ENCODE results near the gene XK. TPM values are rescaled to one million over a fixed set of nuclear protein-coding genes. Genes with fewer than 3 reads are reported as not detected.

Gene XK
- total and polyA plus RNA-seq, 2 donors (not counting 1 experiment from before 2014, with no cell fraction given) = 0.15 to 0.30 TPM

- Histone ChIP-seq H3K9me3 (ENCODE audit: control extremely low read depth in 1 of 3, control insufficient read depth in 2 of 3, insufficient read depth in 1 of 3, low read length in 2 of 3) (no peaks in the 10 kb centered on the region), H3K79me2 (ENCODE audit: control insufficient read depth, insufficient read depth, low read length) (no peaks in the 10 kb centered on the region), H3K4me3 (ENCODE audit: control extremely low read depth in 1 of 5, extremely low read depth in 1 of 5, insufficient read depth in 1 of 5, low read depth in 2 of 5, low read length in 4 of 5) (no peak overlapping the region), H4K20me1 (ENCODE audit: control insufficient read depth, insufficient read depth, low read length, poor library complexity, severe bottlenecking) (no peaks in the 10 kb centered on the region), H3K27me3 (replicated peaks in 1 of 4; ENCODE audit: control extremely low read depth in 1 of 4, control insufficient read depth in 3 of 4, insufficient read depth in 4 of 4, low read length in 3 of 4) (no peaks in the 10 kb centered on the region), H3K9ac (ENCODE audit: low read length) (no peak overlapping the region), H3K4me1 (ENCODE audit: control insufficient read depth in 2 of 2, insufficient read depth in 2 of 2, low read length in 2 of 2) (no peaks in the 10 kb centered on the region), H3K4me2 (replicated peaks; ENCODE audit: low read depth, low read length, poor library complexity, severe bottlenecking) (no peak overlapping the region), H3K36me3 (replicated peaks in 1 of 2; ENCODE audit: control extremely low read depth in 1 of 2, control insufficient read depth in 1 of 2, extremely low read depth in 1 of 2, insufficient read depth in 2 of 2, low read length in 1 of 2) (no peaks in the 10 kb centered on the region), H3K27ac (ENCODE audit: low read length in 2 of 2) (no peak overlapping the region), H2AFZ (ENCODE audit: insufficient read depth, low read depth, low read length, poor library complexity, severe bottlenecking) (no peak overlapping the region)
- CTCF ChIA-PET = no interaction called here
- Mint-ChIP-seq H3K27me3 (no peaks in the 10 kb centered on the region), H3K27ac (no peak overlapping the region), H3K4me1 (no peaks in the 10 kb centered on the region), H3K9me3 (ENCODE audit: insufficient read depth) (no peaks in the 10 kb centered on the region), H3K4me3 (no peak overlapping the region)
- POLR2A ChIA-PET = interaction anchor here (0.7 kb wide), 1 partner anchor 33 kb away, joined by 10 read pairs; no protein-coding TSS in a partner anchor
- DNase-seq (no peak), ATAC-seq (ENCODE audit: low read depth) (no peak)
- no peak for TF ChIP-seq EZH2 (IDR thresholded peaks at IDR 0.05; ENCODE audit: borderline replicate concordance, insufficient read depth, low read depth, low read length, poor library complexity, severe bottlenecking)
- no peak for TF ChIP-seq CTCF (IDR thresholded peaks at IDR 0.05)
- no CpG with 5 or more reads among the region's 3 CpGs for WGBS (ENCODE audit: insufficient coverage)
- intact Hi-C loops (cut with micrococcal nuclease) = no loop called here
These were observed 7.3 kb downstream of the XK start for GRCh38 chrX:37692918-37693317.

GRCh38 chrX:37697169-37697760 is 11.7 kb downstream of the XK start:
- POLR2A ChIA-PET = no interaction called here
- no peak for ATAC-seq (ENCODE audit: low read depth)
- Mint-ChIP-seq H3K4me1 (no peaks in the 10 kb centered on the region), H3K4me3 (no peak overlapping the region), H3K9me3 (ENCODE audit: insufficient read depth) (no peaks in the 10 kb centered on the region), H3K27ac (no peak overlapping the region), H3K27me3 (no peaks in the 10 kb centered on the region)
- H3K4me1 ChIP-seq (ENCODE audit: control insufficient read depth in 2 of 2, insufficient read depth in 2 of 2, low read length in 2 of 2) = no peaks in the 10 kb centered on the region
- no peaks in the 10 kb centered on the region for H3K79me2 ChIP-seq (ENCODE audit: control insufficient read depth, insufficient read depth, low read length)
- no CpG with 5 or more reads among the region's 1 CpG for WGBS (ENCODE audit: insufficient coverage)
- no peak overlapping the region for H3K4me3 ChIP-seq (ENCODE audit: control extremely low read depth in 1 of 5, extremely low read depth in 1 of 5, insufficient read depth in 1 of 5, low read depth in 2 of 5, low read length in 4 of 5)
- no peak overlapping the region for H3K4me2 ChIP-seq (replicated peaks; ENCODE audit: low read depth, low read length, poor library complexity, severe bottlenecking)
- no peak overlapping the region for H2AFZ ChIP-seq (ENCODE audit: insufficient read depth, low read depth, low read length, poor library complexity, severe bottlenecking)
- H3K9ac ChIP-seq (ENCODE audit: low read length) = no peak overlapping the region
- H3K27ac ChIP-seq (ENCODE audit: low read length in 2 of 2) = no peak overlapping the region
- no peaks in the 10 kb centered on the region for H3K9me3 ChIP-seq (ENCODE audit: control extremely low read depth in 1 of 3, control insufficient read depth in 2 of 3, insufficient read depth in 1 of 3, low read length in 2 of 3)
- H3K27me3 ChIP-seq (replicated peaks in 1 of 4; ENCODE audit: control extremely low read depth in 1 of 4, control insufficient read depth in 3 of 4, insufficient read depth in 4 of 4, low read length in 3 of 4) = no peaks in the 10 kb centered on the region
- intact Hi-C loops (cut with micrococcal nuclease) = no loop called here
- DNase-seq = no peak
- no peaks in the 10 kb centered on the region for H4K20me1 ChIP-seq (ENCODE audit: control insufficient read depth, insufficient read depth, low read length, poor library complexity, severe bottlenecking)
- TF ChIP-seq EZH2 (IDR thresholded peaks at IDR 0.05; ENCODE audit: borderline replicate concordance, insufficient read depth, low read depth, low read length, poor library complexity, severe bottlenecking) = no peak
- TF ChIP-seq CTCF (IDR thresholded peaks at IDR 0.05) = no peak
- CTCF ChIA-PET = no interaction called here
- no peaks in the 10 kb centered on the region for H3K36me3 ChIP-seq (replicated peaks in 1 of 2; ENCODE audit: control extremely low read depth in 1 of 2, control insufficient read depth in 1 of 2, extremely low read depth in 1 of 2, insufficient read depth in 2 of 2, low read length in 1 of 2)
